Right cardiac atrium (tissue), 5 donors: ENCODE measurements around the gene FGF13. TPM values are rescaled to one million over a fixed set of nuclear protein-coding genes. Genes with fewer than 3 reads are reported as not detected.

ENCODE experiments used
- ATAC-seq, 2 donors: fragments of 200-7000 bp; cut with Tn5 transposase; one replicate each; pipeline versions ENCODE4 v1.8.0 to v1.9.1; 2020; ENCODE audit warnings: moderate library complexity in 2 of 2, mild to moderate bottlenecking in 1 of 2
- DNase-seq, 3 donors: peaks; one replicate each; pipeline ENCODE4 v3.0.0-alpha.2; 2020
- H3K27ac ChIP-seq: one replicate; pipeline ENCODE4 v1.5.1; 2013; ENCODE audit warnings: mild to moderate bottlenecking, low read length, control low read depth, moderate library complexity
- H3K27me3 ChIP-seq: one replicate; pipeline ENCODE4 v1.6.1; 2013; ENCODE audit not compliant: control insufficient read depth, insufficient read depth
- H3K4me1 ChIP-seq: one replicate; pipeline ENCODE4 v1.6.1; 2013; ENCODE audit warnings: low read length; ENCODE audit not compliant: control insufficient read depth, insufficient read depth
- H3K4me3 ChIP-seq: one replicate; pipeline ENCODE4 v1.5.1; 2013; ENCODE audit warnings: low read length, control low read depth
- H3K9me3 ChIP-seq: one replicate; pipeline ENCODE4 v1.6.1; 2013; ENCODE audit warnings: low read length; ENCODE audit not compliant: control insufficient read depth
- WGBS: extraction: QIAGEN DNeasy Blood & Tissue Kit; methylation state at CpG from one replicate; pipeline ENCODE4 v1.1.7; 2013; 5-methylcytosine and 5-hydroxymethylcytosine counted together
- intact Hi-C, 4 donors: fragments of 100-400 bp; cut with DNase I; formaldehyde crosslinking; loops; one replicate each; pipeline versions ENCODE4 v1.11.0 to v1.14.0; 2022 to 2023
- polyA plus RNA-seq: library from polyadenylated mRNA; stranded (reverse); fragments of 200-250 nt; gene quantifications from one replicate; pipeline ENCODE4 v1.2.3, GENCODE V29; 2013
- total RNA-seq, 4 donors: library from RNA; stranded (reverse); fragmentation: NEBNext Ultra II Directional; extraction: Animal tissue kit (Norgen Biotek cat#: 25700); gene quantifications; one replicate each; pipeline ENCODE4 v1.2.1, GENCODE V29; 2021
- donor health status: healthy with polysubstance abuse.
- donor health status: DM: no; HTN: yes; CAD: no.
- donor health status: DM: no; HTN: no; CAD: no.
- donor health status: DM: no; HTN: yes; CAD: no; lungs with severe emphysema.
- donor health status: DM: yes; HTN: yes; CAD: no.

Gene FGF13
- total and polyA plus RNA-seq, 5 donors = 1.6 to 5.8 (median 3.1) TPM

DNA sequence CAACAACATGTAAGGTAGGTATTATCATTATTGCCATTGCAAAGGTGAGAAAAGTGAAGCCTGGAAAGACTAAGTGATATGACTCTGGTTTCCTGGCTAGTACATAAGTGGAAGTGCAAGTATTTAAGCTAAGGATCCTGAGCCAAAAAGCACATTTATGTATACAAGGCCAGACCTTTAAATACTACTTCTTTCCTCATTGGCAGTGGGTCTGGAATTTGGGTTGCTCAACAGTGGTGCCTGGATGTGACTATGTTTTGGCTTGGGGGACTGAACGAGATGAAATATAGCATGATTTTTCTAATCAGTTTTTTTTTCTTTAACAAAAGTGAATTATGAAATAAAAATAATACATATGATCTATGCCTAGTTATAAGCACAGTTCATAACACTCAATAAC, 7.4 kb upstream of the FGF13 start:
- no peaks in the 10 kb centered on the region for H3K9me3 ChIP-seq
- no peak overlapping the region for H3K27ac ChIP-seq
- H3K4me1 ChIP-seq = no peaks in the 10 kb centered on the region
- no peak overlapping the region for H3K4me3 ChIP-seq
- intact Hi-C loops = no loop called here
- DNase-seq (no peak), ATAC-seq (no peak)
- no peaks in the 10 kb centered on the region for H3K27me3 ChIP-seq
- WGBS = 52% methylated on average over 1 of the region's 1 CpG

DNA sequence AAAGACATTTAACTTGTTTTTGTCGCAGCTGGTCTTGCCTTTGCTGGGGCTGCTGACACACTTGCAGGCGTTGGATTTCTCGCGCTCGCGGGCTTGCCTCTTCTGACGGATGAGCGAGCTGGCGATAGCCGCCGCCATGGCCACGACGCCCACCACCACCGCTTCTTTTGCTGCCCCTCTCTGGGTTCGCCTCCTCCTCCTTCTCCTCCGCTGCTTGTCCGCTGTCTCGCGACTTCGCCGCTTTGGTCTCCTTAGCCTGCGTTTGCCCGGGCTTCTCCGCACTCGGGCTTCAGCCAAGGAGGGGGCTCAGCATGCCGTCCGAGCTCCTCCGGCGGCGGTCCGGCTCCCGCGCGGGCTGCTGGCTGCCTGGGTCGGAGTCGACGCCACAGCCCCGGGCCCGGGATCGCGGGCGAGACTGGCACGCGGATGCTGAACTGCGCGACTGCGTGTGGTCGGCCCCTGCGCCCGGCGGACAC, 613 bp downstream of the FGF13 start:
- peak overlapping the region; percentile 51 for H3K4me3 ChIP-seq
- DNase-seq = peak; percentile 14 to 47 (median 17)
- no peaks in the 10 kb centered on the region for H3K27me3 ChIP-seq
- H3K27ac ChIP-seq = no peak overlapping the region
- ATAC-seq = peak in 1 of 2 donors; percentile 13
- H3K9me3 ChIP-seq = no peaks in the 10 kb centered on the region
- 1% methylated on average over 50 of the region's 51 CpGs for WGBS
- peaks cover 1% of the 10 kb centered on the region for H3K4me1 ChIP-seq
- intact Hi-C loops = no loop called here

DNA sequence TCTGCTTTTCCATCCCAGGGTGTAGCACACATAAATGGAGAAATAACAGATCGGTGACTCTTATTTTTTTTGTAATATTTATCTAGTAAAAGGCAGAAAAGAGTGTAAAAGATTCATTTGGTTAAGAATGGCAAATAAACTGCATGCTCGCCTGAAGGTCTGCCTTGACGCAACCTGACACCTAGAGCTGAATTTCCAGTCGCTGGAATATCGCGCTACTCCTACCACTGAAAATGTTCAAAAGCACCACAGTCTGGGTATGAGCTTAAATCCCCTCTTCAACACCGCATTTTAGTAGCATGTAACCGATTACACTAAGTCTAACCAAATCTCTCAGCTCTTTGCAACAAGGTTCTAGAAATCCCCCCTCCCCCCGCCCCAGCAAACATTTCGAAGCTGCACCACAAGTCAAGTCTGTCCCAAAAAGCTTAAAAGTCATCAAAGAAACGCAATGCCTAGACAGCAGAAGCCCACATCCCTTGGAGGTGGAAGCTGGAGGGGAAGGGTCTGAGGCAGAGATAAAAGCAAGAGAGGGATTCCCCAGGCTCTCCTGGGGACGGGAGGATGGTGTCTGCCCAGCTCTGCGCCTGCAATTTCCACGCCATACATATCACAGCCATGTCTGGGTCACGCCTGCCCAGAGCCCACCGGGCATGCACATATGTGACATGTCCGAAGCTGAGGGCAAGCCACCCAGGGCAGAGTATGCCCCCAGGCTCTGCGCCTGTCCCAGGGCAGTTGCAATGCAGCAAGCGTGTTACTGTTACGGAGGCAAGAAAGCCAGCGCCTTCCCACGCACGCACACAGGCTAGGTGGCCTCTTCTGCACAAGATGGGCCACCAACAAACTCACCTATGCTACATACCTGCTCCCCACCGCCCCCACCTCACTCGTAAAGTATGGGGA, 1.4 kb downstream of the FGF13 start:
- no peak for ATAC-seq
- 5% methylated on average over 25 of the region's 25 CpGs for WGBS
- Histone ChIP-seq H3K4me1 (peaks cover 1% of the 10 kb centered on the region), H3K27ac (no peak overlapping the region), H3K27me3 (no peaks in the 10 kb centered on the region), H3K4me3 (peak overlapping the region; percentile 51), H3K9me3 (no peaks in the 10 kb centered on the region)
- no peak for DNase-seq
- intact Hi-C loops = no loop called here

DNA sequence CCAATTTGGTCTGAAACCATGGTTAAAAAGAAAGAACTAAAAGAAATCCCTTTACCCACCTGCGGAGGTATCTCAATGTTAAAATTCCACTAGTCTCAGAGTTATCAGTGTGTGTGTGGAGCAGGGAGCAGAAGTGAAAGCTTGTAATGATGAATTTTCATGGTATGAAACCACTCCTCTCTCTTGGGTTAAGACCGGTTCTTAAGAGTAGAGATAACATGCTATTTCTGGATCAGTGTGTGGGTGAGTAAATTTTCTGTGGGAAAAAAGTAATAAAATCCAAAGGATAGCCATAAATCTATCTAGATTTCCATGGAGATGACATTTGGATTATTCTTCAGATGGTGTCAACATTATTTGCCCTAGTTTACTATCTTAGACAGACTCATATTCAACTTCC, 3.2 kb downstream of the FGF13 start:
- Histone ChIP-seq H3K4me3 (no peak overlapping the region), H3K27ac (no peak overlapping the region), H3K27me3 (no peaks in the 10 kb centered on the region), H3K4me1 (peaks cover 1% of the 10 kb centered on the region), H3K9me3 (no peaks in the 10 kb centered on the region)
- no peak for DNase-seq
- 34% methylated on average over 2 of the region's 2 CpGs for WGBS
- ATAC-seq = no peak
- intact Hi-C loops = no loop called here

DNA sequence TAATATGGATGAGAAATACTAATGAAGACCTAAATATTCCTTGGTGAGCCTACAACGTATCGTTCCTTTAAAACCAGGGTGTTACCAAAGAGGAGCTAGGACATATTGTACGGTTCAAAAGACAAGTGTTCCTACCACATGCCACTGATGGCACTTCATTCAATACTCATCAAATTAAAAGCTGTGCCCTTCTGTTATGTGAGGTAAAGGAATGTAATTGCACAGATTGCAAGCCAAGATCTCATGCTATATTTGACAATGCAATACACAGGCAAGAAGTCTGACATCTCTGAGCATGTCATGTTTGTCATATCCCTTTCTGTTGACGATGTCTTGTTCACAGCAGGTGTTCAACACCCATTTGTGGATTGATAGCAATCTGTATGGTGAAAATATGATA, 6.9 kb downstream of the FGF13 start:
- Histone ChIP-seq H3K4me3 (no peak overlapping the region), H3K27ac (no peak overlapping the region), H3K27me3 (no peaks in the 10 kb centered on the region), H3K9me3 (no peaks in the 10 kb centered on the region), H3K4me1 (no peaks in the 10 kb centered on the region)
- DNase-seq (no peak), ATAC-seq (no peak)
- WGBS = 74% methylated on average over 4 of the region's 4 CpGs
- intact Hi-C loops = no loop called here

DNA sequence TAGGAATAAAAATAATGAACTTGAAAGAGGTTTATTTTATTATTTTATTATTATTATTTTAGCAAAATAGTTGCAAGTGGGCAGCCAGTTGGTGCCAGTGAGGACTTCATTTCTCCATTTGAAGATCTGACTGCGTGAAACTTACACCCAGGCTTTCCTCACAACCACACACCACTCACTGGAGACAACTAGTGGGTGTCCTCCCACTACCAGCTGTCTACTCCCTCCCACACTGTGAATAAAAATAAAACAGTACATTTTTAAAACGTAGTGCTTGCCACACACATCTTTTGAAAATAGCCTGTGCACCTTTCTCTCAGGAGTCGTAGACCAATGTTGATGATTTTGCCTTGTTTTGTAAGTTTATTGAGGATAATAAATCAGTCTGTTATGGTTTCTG, 7.4 kb downstream of the FGF13 start:
- intact Hi-C loops = no loop called here

DNA sequence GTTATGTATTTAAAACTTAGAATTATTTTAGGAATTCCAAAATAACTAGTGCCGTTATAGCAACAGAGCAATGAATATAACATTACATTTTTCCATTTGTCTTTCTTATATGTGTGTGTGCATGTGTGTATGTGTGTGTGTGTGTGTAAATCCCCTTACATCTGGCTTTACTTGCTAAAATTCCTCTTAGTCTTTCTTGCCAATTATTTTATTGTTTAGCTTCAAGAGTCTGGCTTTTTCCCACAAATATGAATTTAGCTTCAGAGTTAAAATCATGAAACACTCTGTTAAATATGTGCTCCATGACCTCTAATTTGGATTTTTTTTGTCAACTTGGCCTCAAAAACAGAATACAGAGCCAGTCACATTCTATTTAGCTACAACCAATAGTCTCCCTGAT, 18.9 kb downstream of the FGF13 start:
- no peaks in the 10 kb centered on the region for H3K27me3 ChIP-seq
- no peak overlapping the region for H3K27ac ChIP-seq
- no peaks in the 10 kb centered on the region for H3K9me3 ChIP-seq
- H3K4me3 ChIP-seq = no peak overlapping the region
- ATAC-seq (no peak), DNase-seq (no peak)
- WGBS = 55% methylated on average over 1 of the region's 1 CpG
- intact Hi-C loops = no loop called here
- no peaks in the 10 kb centered on the region for H3K4me1 ChIP-seq

More for the DNA sequence above, 7.4 kb downstream of the FGF13 start:
- ATAC-seq (no peak), DNase-seq (no peak)
- no peak overlapping the region for H3K4me3 ChIP-seq
- no peak overlapping the region for H3K27ac ChIP-seq
- no peaks in the 10 kb centered on the region for H3K27me3 ChIP-seq
- no peaks in the 10 kb centered on the region for H3K4me1 ChIP-seq
- no peaks in the 10 kb centered on the region for H3K9me3 ChIP-seq
- 66% methylated on average over 3 of the region's 3 CpGs for WGBS

DNA sequence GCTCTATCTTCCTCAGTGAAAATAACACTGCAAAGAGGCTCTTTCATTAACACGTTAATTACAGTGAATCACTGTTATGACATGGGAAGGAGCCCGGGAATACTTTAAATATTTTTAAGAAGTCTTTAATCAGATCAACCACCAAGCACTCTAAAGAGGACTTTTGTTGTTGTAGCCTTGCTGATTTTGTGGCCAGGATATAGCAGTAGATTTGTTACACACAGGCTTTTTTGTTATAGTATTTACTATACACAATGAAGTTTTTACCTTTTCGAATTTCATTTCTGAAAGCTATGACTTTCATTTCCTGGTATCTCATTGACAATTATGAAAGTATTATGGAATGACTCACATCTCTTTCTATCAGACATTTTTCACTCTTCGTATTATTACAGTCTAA, 20.3 kb downstream of the FGF13 start:
- no peak for ATAC-seq
- no peaks in the 10 kb centered on the region for H3K27me3 ChIP-seq
- H3K4me1 ChIP-seq = no peaks in the 10 kb centered on the region
- no peak overlapping the region for H3K27ac ChIP-seq
- intact Hi-C loops = no loop called here
- no peak overlapping the region for H3K4me3 ChIP-seq
- H3K9me3 ChIP-seq = no peaks in the 10 kb centered on the region
- DNase-seq = no peak
- WGBS = 36% methylated on average over 4 of the region's 4 CpGs

DNA sequence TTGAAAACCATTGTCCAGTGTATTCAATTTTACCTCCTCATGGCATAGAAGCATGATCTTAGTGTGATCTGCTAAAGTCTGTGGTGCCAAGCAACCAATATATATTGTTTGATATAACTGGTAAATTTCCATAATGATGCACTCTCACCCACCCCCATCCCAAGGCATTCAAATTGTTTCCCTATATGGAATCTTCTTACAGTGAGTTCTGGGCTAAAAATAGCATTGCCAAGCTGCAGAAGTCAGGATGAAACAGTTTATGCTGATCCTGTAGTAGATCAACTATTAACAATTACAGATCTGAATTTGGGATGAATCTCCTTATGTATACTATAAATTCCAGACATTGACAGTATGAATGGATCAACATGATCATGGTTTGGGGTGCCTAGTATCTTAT, 20.9 kb downstream of the FGF13 start:
- Histone ChIP-seq H3K9me3 (no peaks in the 10 kb centered on the region), H3K27ac (no peak overlapping the region), H3K27me3 (no peaks in the 10 kb centered on the region), H3K4me3 (no peak overlapping the region), H3K4me1 (no peaks in the 10 kb centered on the region)
- intact Hi-C loops = no loop called here
- ATAC-seq = no peak
- DNase-seq = no peak

DNA sequence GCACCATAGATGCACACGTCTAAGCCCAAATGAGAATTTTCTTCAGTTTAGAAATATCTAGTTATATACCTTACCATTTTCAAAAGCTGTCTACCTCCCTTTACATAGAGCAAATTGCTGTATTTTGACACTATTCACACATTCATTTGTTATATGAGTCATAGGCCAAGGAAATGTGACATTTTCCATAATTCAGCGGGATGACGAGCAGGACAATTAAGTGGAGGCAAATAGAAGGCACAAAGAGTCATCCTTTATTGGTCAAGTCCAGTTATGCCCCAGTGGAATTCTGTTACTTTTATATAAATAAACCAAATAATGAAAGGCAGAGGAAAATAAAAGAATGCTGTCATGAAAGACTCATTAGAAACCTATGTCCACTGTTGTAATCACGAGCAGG, 27.9 kb downstream of the FGF13 start:
- WGBS = 74% methylated on average over 4 of the region's 4 CpGs
- Histone ChIP-seq H3K4me1 (no peaks in the 10 kb centered on the region), H3K4me3 (no peak overlapping the region), H3K27me3 (no peaks in the 10 kb centered on the region), H3K9me3 (no peaks in the 10 kb centered on the region), H3K27ac (no peak overlapping the region)
- DNase-seq (no peak), ATAC-seq (no peak)
- intact Hi-C loops = no loop called here

DNA sequence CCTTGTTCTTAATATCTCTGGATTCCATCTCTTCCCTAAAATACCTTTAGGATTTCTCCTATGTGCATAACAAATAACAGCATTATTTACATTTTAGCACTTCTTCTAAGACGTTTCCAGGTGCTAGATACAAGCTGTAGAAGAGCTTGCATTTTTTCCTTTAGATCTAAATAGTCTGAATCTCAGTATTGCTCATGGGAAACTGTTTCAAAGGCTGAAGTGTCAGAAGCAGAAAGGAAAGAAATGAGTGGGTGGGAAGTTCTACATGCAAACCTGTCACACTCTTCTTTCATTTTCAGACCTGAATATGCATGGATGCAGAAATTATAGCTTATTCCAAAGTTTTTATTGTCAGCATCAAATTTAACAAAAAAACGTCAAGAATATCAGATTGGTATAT, 41.8 kb downstream of the FGF13 start:
- H3K9me3 ChIP-seq = no peaks in the 10 kb centered on the region
- intact Hi-C loops = no loop called here
- H3K4me3 ChIP-seq = no peak overlapping the region
- DNase-seq = no peak
- H3K27me3 ChIP-seq = no peaks in the 10 kb centered on the region
- no peaks in the 10 kb centered on the region for H3K4me1 ChIP-seq
- no peak overlapping the region for H3K27ac ChIP-seq
- 40% methylated on average over 2 of the region's 2 CpGs for WGBS
- no peak for ATAC-seq
